Kidney epithelial cell (primary cell): ENCODE data around the gene MYH13. TPM values are rescaled to one million over a fixed set of nuclear protein-coding genes. Genes with fewer than 3 reads are reported as not detected.

Source experiments
- DNase-seq: peaks from one replicate; pipeline ENCODE4 v3.0.0-alpha.2; 2010; ENCODE audit warnings: low read depth
- H3K27me3 ChIP-seq: 2 replicates; pipeline ENCODE4 v1.6.0; 2011; ENCODE audit warnings: low read length; ENCODE audit not compliant: control insufficient read depth, insufficient read depth
- H3K36me3 ChIP-seq: 2 replicates; pipeline ENCODE4 v1.5.1; 2011; ENCODE audit warnings: low read length; ENCODE audit not compliant: control insufficient read depth, insufficient read depth
- H3K4me3 ChIP-seq: 2 replicates; pipeline ENCODE4 v1.5.1; 2011; ENCODE audit warnings: low read depth, mild to moderate bottlenecking, control low read depth, low read length
- total RNA-seq: library from RNA; depleted of rRNA; stranded (reverse); fragments of >200 nt; gene quantifications from 2 replicates; pipeline ENCODE4 v1.2.3, GENCODE V29; 2015
- TF ChIP-seq, protein P1 (sequence below): IDR thresholded peaks from 2 replicates; pipeline ENCODE4 v1.5.1; 2011; ENCODE audit warnings: mild to moderate bottlenecking, moderate library complexity, low read length, control low read depth, inconsistent platforms; ENCODE audit not compliant: insufficient read depth, poor library complexity, severe bottlenecking

The MYH13 gene
- total RNA-seq, 1 donor from 2014 or later, result not detected

DNA sequence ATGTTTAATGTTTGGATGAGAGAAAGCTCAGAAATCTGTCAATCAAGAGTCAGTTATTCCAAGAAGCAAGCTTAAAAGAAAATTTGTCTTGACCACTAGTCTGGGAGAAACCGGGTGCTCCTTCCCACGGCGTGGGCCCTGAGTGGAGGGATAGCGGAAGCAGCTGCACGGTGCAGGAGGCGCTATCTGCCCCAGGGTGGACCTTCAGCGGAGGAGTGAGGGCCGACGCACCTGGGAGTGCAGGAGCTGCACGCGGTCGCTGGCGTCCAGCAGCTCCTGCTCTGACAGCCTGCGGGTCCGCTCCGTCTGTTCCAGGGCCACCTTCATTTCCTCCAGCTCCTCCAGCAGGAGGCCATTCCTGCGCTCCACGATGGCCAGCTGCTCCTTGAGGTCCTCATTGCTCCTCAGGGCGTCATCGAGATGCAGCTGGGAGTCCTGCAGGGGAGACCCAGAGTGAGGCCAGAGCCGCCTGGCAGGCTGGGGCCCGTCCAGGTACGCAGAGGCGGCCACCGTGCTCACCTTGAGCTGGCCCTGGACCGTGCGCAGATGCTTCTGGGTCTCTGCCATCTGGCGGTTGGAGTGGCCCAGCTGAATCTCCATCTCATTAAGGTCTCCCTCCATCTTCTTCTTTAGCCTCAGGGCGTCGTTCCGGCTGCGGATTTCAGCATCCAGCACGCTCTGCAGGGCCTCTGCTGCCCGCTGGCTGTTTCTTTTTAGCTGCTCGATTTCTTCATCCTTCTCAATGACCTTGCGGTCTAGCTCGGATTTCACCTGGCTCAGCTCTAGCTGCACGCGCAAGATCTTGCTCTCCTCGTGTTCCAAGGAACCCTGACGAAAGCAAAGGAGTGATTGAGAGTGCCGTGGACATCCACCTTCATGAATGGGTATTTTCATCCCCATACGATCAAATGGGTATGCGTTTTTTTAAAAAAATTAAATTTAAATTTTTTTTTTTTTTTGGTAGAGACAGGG lies 63.5 kb downstream of the MYH13 start:
- Histone ChIP-seq H3K36me3 (no peaks in the 10 kb centered on the region), H3K4me3 (no peak overlapping the region), H3K27me3 (no peaks in the 10 kb centered on the region)
- TF ChIP-seq, protein P1, sequence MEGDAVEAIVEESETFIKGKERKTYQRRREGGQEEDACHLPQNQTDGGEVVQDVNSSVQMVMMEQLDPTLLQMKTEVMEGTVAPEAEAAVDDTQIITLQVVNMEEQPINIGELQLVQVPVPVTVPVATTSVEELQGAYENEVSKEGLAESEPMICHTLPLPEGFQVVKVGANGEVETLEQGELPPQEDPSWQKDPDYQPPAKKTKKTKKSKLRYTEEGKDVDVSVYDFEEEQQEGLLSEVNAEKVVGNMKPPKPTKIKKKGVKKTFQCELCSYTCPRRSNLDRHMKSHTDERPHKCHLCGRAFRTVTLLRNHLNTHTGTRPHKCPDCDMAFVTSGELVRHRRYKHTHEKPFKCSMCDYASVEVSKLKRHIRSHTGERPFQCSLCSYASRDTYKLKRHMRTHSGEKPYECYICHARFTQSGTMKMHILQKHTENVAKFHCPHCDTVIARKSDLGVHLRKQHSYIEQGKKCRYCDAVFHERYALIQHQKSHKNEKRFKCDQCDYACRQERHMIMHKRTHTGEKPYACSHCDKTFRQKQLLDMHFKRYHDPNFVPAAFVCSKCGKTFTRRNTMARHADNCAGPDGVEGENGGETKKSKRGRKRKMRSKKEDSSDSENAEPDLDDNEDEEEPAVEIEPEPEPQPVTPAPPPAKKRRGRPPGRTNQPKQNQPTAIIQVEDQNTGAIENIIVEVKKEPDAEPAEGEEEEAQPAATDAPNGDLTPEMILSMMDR, result no peak
- DNase-seq, result no peak

DNA sequence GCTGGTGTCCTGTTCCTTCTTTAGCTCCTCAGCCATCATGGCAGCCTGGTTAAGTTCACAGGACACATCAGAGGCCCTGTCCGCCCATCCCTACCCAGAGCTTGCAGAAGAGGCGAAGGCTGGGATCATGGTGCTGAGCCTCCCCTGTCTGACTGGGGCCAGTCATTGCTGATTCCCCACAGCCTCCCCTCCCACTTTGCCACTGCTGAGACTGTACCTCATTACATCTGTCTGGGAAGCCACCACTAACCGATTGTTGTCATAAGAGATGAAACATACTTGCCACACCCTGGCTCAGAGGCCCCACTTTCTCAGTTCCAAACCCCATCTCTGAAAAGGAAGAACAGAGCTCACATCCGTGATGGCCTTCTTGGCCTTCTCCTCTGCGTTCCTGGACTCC lies 66.2 kb downstream of the MYH13 start:
- no peaks in the 10 kb centered on the region for H3K36me3 ChIP-seq
- no peak overlapping the region for H3K4me3 ChIP-seq
- no peak for DNase-seq
- no peaks in the 10 kb centered on the region for H3K27me3 ChIP-seq
- TF ChIP-seq, protein P1, result no peak

DNA sequence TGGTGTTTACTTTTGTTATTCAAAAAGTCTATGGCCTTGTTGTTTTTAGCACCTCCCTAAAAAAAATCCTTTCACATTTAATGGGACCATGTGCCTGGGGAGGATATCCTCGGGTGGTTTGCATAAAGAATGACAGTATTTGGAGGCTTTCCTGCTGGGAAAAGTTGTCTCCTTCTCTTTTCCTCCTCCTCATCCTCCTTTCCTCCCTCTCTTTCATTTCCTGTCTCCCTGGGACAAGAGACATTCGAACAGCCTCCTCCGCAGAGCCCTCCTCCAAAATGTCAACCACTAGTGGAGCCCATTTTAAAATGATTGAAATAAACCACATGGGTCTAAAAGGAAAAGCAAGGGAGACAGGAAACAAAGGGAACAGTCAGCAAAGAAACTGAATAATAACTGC lies 67.4 kb downstream of the MYH13 start:
- Histone ChIP-seq H3K36me3 (no peaks in the 10 kb centered on the region), H3K4me3 (no peak overlapping the region), H3K27me3 (no peaks in the 10 kb centered on the region)
- TF ChIP-seq, protein P1, result no peak
- DNase-seq, result no peak

DNA sequence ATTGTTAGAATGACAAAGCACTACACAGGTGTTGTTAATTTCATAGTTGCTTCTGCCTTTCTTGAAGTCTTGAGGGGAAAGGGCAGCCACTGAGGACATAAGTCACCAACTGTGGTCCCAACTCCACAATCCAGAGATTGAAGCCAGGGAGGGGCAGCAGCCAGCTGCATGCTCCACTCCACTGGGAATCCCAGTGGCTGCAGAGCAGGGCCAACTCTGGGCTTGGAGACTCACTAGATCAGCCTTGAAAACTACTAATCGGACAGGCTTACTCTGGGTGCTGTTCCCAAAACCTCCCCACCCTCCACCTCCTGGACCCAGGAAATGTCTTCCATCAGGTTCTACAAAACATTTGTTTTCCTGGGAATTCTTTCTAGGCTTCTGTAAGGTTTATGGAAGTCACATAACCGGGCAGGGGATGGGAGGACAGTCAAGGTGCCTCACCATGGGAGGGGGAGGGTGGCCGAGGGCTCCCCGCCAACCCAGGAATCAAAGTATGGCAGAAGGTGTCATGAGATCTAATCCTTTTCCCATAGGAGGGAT lies 68.0 kb downstream of the MYH13 start:
- no peaks in the 10 kb centered on the region for H3K27me3 ChIP-seq
- no peaks in the 10 kb centered on the region for H3K36me3 ChIP-seq
- TF ChIP-seq, protein P1, result no peak
- no peak for DNase-seq
- no peak overlapping the region for H3K4me3 ChIP-seq

DNA sequence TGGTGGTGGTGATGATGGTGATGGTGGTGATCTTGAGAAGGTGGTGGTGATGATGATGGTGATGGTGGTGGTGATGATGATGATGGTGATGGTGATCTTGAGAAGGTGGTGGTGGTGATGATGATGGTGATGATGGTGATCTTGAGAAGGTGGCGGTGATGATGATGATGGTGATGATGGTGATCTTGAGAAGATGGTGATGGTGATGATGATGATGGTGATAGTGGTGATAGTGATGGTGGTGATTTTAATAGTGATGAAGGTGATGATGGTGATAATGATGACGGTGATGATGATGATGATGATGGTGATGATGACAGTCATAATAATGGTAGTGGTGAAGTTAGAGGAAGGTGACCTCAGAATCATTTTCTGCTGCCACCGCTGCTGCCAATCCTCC lies 75.1 kb downstream of the MYH13 start:
- Histone ChIP-seq H3K27me3 (no peaks in the 10 kb centered on the region), H3K36me3 (no peaks in the 10 kb centered on the region), H3K4me3 (no peak overlapping the region)
- no peak for DNase-seq
- TF ChIP-seq, protein P1, result no peak
